ENCODE measurements around the gene SYCE3.
A peak's percentile ranks its signal among the peaks of the same experiment; 100 is the strongest.
"Not testable (repeated sequence)": the region's sequence is repeated elsewhere in the genome, so short reads cannot be mapped to it uniquely, and the experiment has no call there.

The SYCE3 gene

GRCh38 chr22:50520826-50521453 lies 41.8 kb downstream of the SYCE3 start:
- DNase-seq (ENCODE audit: low read depth in 2 of 2): no peak

DNA sequence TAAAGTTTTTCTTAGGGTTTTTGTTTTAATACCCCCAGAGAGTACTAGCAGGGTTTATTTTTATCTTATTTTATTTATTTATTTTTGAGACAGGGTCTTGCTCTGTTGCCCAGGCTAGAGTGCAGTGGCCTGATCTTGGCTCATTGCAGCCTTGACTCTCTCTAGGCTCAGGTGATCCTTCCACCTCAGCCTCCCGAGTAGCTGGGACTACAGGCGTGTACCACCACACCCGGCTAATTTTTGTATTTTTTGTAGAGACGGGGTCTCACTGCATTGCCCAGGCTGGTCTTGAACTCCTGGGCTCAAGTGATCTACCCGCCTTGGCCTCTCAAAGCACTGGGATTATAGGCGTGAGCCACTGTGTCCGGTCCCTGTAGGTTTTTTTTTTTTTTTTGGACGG lies 42.5 kb downstream of the SYCE3 start:
- DNase-seq (ENCODE audit: low read depth in 2 of 2): not testable (repeated sequence)

DNA sequence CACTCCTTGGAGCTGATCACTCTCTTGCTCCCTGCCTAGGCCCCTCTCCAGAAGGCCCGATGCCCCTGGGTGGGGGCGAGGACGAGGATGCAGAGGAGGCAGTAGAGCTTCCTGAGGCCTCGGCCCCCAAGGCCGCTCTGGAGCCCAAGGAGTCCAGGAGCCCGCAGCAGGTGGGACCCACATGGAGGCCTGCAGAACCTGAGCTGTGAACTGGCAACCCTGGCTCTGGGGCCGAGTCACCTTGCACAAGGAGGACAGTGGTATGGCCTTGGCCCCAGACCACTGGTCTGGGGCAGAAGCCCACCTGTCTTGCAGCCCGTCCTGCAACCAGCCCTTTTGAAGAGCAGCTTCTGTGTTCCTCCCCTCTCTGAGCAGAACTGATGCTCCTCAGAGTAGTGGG lies 43.6 kb downstream of the SYCE3 start:
- DNase-seq (ENCODE audit: low read depth in 2 of 2): no peak

- no peak for DNase-seq (ENCODE audit: low read depth in 2 of 2)
Measured at GRCh38 chr22:50518606-50519005, 44.1 kb downstream of the SYCE3 start.

- DNase-seq (ENCODE audit: low read depth in 2 of 2): no peak
Measured at GRCh38 chr22:50517495-50518260, 45.0 kb downstream of the SYCE3 start.

GRCh38 chr22:50516891-50517290 lies 45.8 kb downstream of the SYCE3 start:
- no peak for DNase-seq (ENCODE audit: low read depth in 2 of 2)

- no peak for DNase-seq (ENCODE audit: low read depth in 2 of 2)
Measured at GRCh38 chr22:50516068-50516467, 46.7 kb downstream of the SYCE3 start.

GRCh38 chr22:50513175-50513574 lies 49.5 kb downstream of the SYCE3 start:
- no peak for DNase-seq (ENCODE audit: low read depth in 2 of 2)

DNA sequence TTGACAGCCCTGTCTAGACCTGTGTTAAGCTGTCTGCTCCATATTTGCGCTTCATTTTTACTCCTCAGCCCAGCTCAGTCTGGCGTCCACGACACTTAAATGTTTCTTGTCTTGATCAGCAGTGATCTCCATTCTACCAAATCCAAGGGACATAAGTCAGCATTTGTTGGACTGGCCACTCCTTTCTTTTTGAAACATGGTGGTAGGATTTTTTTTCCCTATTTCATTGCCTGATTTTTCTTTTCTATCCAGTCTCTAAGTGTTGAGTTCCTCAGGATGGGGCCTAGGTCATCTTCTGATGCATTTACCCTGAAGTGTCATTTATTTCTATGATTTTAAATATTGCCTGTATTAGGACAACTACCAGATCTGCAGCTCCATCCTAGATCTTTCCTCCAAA lies 53.8 kb downstream of the SYCE3 start:
- DNase-seq (ENCODE audit: low read depth in 2 of 2): no peak

DNA sequence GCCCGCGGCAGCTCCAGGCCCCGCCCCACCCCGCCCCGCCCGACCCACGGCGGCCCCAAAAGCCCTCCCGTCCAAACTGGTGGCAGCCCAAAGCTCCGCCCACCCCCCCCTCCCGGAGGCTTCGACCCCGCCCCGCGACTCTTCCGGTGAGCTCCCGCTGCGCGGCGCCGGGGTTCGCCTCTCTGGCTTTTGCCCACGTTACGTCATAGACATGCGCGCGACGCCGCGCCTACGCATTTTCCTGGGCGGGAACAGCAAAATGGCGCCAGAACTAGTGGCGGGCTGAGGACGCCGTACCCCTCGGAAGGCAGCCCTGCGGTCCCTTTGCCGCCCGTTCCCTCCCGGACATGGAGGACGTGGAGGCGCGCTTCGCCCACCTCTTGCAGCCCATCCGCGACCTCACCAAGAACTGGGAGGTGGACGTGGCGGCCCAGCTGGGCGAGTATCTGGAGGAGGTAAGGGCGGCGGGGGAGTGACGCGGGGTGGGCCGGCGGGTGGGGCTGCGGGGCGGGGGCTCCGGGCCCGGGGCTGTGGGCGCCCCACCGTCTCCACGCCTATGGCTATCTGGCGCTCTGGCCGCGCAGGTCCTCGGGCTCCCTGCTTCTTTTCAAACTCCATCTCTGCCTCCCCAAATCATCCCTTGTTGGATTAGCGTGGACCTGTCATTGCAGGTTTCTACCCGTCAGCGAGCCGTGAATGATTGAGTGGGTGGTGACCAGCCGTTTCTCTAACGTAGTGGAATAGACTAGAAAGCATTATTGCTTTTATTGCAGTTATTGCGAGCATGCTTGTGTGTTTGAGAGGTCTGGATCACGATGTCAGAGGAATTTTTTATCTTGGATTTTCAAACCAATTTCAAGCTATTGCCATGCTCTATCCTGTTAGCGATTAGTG lies 54.5 kb downstream of the SYCE3 start, which contains the start of gene NCAPH2:
Gene NCAPH2 (plus strand): TSS at position 234 of the 894 bp plus-strand sequence. CDS start 114 bp downstream, at position 348.
- DNase-seq (ENCODE audit: low read depth in 2 of 2): peak; percentile 96 to 97

DNA sequence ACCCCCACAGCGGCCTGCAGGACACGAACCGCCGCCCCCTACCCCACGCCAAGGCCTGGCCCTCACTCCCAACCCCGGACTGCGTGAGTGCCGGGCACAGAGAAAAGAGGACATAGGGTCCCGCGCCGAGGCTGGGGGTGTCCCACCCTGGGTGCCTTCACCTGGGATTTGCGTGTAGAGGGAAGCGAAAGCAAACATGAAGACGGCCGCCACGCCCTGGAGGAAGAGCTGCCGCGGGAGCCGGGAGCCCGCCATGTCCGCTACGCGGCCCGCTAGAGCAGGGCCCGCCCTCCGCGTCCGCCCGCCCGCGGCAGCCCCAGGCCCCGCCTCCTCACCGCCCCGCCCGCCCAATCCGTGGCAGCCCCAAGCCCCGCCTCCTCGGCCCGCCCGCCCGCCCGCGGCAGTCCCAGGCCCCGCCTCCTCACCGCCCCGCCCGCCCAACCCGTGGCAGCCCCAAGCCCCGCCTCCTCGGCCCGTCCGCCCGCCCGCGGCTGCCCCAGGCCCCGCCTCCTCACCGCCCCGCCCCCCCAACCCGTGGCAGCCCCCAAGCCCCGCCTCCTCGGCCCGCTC lies 55.2 kb downstream of the SYCE3 start, which contains the start of gene LMF2:
Gene LMF2 (minus strand): TSS at position 282 of the 570 bp plus-strand sequence. CDS start 27 bp downstream, at position 255.
- peak; percentile 84 to 91 for DNase-seq (ENCODE audit: low read depth in 2 of 2)

GRCh38 chr22:50506611-50507420 lies 55.9 kb downstream of the SYCE3 start:
- no peak for DNase-seq (ENCODE audit: low read depth in 2 of 2)

DNA sequence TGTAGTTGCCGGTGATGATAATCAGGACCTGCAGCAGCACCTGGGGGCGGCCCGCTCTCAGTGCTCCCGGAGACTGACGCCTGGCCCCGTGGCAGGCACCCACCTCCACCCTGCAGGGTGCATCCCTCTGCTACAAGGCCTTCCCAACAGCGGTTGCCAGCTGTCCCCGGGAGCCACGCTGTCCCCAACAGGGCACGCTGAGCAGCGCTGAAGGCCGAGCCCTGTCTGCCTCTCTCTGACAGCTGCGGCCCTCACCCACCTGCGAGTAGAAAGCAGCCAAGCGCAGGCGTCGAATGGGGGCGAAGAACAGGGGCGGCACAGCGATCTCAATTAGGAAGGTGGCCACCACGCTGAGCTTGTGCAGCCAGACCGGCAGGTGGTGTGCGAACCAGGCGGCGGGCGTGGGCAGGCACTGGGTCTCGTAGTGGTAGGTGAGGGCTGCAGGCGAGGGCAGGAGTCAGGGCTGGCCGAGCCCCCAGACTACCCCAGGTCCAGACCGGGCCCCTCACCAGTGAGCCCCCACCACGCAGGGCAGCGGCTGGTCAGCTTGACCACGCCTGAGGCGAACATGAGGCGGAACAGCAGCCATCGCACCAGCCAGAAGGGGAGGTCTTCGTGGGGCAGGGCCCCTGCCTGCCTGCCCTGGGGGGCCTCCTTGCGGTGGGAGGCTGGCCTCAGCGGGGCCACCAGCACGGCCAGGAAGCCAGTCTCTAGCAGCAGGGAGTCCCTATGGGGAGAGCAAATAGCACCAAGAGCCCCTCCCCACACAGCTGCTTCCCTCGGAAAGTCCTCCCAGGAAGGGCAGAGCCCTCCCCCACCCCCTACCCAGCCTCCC lies 56.7 kb downstream of the SYCE3 start:
- DNase-seq (ENCODE audit: low read depth in 2 of 2): no peak

- DNase-seq (ENCODE audit: low read depth in 2 of 2): no peak
Measured at GRCh38 chr22:50505276-50505775, 57.4 kb downstream of the SYCE3 start.

GRCh38 chr22:50504369-50505211 lies 58.1 kb downstream of the SYCE3 start:
- DNase-seq (ENCODE audit: low read depth in 2 of 2): no peak

DNA sequence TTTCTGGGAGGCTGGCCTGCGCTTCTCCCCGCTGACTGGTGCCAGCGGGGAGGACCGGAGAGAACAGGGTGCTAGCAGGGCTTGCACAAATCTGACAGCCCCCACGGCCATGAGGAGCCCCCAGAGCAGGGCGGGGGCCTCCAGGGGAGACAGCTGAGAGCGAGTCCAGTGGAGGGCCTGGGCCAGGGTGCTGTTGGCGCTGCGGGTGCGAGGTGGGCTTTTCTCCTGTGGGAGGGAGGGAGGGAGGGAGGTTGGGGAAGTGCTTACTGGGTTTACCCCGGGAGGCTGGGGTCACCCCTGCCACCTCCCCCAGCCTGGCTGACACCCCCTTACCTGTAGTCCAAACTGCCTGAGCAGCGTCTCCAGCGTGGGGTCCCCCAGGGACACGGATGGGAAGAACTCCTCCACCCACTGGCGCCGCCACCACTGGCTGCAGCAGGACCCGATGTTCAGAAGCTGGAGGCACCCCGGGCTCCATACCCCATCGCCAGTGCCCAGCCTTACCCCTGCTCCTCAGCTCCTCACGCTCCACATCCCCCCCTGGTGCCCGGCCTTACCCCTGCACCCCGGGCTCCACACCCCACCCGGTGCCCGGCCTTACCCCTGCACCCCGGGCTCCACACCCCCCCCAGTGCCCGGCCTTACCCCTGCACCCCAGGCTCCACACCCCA lies 59.1 kb downstream of the SYCE3 start:
- no peak for DNase-seq (ENCODE audit: low read depth in 2 of 2)

DNA sequence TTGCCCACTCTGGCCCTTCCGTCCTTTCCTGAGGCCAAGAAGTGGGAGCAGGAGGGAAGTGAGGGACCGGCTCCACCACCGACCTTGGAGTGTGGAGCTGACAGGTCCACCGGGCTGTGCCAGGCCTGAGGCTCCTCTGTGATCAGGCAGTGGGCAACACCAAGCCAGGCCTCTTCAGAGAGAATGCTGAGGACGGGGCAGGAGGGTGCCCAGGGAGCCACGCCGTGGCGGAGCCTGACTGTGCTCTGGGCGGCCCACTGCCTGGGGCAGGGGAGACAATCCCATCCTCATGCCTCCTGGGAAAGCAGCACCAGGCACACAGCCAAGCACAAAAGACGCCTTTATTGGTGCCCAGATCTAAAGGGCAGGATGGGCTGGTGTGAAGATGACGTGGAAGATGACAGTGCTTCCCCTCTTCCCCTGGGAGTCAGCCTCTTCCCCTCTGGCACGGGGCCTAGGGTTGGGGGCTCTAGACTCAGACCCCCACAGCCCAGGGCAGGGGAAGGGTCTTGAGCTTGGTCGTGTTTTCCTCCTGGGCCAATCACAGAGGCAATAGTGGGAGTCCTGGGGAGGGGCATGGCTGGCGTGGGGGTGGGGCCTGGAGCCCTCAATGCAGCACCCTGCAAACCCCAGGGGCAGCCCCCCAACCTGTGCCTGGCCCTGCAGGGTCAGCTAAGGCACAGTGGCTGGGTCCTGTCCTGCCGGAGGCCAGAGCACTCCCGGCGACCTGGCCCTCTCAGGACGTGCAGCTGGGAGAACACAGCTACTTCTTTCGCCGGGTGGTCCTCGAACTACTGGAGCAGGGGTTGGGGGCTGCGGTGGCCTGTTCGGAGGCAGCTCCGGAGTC lies 59.9 kb downstream of the SYCE3 start:
- no peak for DNase-seq (ENCODE audit: low read depth in 2 of 2)
